ENCODE measurements around the gene MDM1. TPM values are rescaled to one million over a fixed set of nuclear protein-coding genes. Genes with fewer than 3 reads are reported as not detected.

The MDM1 gene, protein sequence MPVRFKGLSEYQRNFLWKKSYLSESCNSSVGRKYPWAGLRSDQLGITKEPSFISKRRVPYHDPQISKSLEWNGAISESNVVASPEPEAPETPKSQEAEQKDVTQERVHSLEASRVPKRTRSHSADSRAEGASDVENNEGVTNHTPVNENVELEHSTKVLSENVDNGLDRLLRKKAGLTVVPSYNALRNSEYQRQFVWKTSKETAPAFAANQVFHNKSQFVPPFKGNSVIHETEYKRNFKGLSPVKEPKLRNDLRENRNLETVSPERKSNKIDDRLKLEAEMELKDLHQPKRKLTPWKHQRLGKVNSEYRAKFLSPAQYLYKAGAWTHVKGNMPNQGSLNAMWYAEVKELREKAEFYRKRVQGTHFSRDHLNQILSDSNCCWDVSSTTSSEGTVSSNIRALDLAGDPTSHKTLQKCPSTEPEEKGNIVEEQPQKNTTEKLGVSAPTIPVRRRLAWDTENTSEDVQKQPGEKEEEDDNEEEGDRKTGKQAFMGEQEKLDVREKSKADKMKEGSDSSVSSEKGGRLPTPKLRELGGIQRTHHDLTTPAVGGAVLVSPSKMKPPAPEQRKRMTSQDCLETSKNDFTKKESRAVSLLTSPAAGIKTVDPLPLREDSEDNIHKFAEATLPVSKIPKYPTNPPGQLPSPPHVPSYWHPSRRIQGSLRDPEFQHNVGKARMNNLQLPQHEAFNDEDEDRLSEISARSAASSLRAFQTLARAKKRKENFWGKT
- 6.8 and 15.8 TPM in 2 replicates for total RNA-seq

DNA sequence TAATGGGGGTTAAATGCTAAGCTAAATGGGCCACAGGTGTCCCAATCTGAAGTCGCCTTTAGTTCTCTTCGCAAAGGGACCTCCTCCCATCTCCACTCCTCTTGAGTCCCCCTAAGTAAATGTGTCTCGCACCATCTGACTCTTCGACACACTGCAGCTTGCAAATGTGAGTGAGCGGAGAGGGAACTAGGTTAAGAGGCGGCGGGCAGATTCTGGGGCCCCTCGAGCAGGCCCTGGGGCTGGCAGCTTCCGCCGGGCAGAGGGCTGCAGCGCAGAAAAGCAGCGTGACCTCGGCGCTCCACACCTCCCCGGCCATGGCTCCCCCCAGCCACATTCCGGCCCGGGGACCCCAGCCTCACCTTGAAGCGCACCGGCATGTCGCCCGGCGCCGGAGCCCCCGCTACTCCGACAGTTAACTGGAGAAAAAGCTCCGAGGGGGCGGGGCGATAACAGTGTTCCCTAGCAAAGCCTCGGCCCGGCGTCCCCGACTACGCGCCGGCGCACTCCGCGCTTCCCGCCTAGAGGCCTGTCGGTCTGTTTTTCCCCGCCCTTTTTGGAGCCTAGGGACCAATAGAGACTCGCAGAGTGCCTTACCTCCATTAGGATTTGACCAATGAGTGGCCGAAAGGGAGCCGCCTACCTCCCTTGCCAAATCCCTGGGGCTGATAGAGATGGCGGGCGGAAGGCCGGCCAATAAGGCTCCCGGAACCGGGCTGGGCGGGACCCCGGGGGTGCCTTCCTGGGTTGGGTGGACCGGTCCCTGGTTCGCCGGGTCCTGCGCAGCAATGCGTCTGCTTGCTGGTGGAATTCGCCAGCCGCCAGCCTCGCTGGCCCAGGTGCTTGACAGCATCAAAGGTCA is at the start of gene MDM1:
Gene MDM1, minus strand, starts transcription at position 494 of the 859 bp plus-strand sequence. Its CDS starts 117 bp downstream, at position 377.

DNA sequence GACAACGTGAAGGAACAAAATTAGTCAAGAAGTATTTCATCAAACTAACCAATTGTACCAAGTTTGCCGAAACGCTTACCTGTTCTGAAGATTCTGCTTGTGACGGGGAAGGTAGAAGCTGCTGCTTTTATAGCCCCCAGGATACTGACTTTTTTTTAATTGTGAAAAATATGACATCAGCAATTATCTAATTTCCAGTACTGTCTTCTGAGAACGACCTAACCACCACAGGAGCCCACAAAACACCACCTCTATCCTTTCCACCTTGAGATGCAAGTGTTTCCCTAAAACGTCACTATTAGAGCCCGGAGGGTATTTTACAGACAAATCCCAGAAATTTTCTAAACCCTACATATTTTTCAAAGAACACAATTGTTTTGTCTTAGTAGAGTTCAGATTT is 78.7 kb downstream of the MDM1 start, which contains the start of gene IL22:
Gene IL22, minus strand, starts transcription at position 101 of the 400 bp plus-strand sequence. CDS start 156 bp downstream, outside the sequence.

Other genes starting within 250 kb of the MDM1 start
- gene IFNG, start 172.6 kb downstream of the MDM1 start, total RNA-seq = not detected in 2 replicates
- not detected in 2 replicates for gene IL26, start 106.6 kb downstream of the MDM1 start, total RNA-seq
- gene IL22, start 78.8 kb downstream of the MDM1 start, total RNA-seq = not detected in 2 replicates

Measured in epithelial cell of umbilical artery (primary cell).